T-helper 22 cell (primary cell): Measurements from ENCODE around the gene FAM184A.

Experiments
- DNase-seq: peaks from one replicate; pipeline ENCODE4 v3.0.0-alpha.2; 2020; ENCODE audit warnings: low read depth

FAM184A gene

GRCh38 chr6:119096721-119097565 lies 18.5 kb upstream of the FAM184A start:
- no peak for DNase-seq

DNA sequence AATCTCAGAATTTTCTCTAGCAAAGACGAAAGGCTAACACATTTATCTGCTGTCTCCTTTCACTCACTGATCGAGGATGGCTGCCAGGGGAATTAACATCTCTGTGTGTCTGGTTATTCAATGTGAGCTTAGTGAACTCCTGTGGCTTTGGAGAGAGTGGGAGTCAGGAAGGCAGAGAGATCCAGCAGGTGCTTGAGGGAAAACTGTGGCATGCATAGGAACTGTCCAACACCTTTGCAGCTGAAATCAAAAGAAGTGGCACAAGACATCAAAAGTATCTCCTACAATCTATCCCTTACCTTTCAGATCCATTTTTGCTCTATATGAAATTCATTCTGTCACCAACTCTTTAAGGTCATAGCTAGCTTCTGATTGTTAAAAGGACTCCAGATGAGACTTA lies 11.8 kb upstream of the FAM184A start:
- no peak for DNase-seq

GRCh38 chr6:119084784-119085183 lies 6.3 kb upstream of the FAM184A start:
- no peak for DNase-seq

DNA sequence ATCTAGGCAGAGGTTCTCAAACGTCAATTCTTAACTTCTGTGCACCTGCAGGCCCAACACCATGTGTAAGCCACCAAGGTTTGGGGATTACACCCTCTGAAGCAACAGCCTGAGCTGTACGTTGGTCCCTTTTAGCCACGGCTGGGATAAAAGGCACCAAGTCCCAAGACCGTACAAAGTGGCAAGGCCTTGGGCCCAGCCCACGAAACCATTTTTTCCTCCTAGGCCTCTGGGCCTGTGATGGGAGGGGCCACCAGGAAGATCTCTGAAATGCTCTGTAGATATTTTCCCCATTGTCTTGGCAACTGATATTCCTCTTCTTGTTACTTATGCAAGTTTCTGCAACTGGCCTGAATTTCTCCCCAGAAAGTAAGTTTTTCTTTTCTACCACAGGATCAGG lies 4.5 kb upstream of the FAM184A start:
- DNase-seq: no peak

DNA sequence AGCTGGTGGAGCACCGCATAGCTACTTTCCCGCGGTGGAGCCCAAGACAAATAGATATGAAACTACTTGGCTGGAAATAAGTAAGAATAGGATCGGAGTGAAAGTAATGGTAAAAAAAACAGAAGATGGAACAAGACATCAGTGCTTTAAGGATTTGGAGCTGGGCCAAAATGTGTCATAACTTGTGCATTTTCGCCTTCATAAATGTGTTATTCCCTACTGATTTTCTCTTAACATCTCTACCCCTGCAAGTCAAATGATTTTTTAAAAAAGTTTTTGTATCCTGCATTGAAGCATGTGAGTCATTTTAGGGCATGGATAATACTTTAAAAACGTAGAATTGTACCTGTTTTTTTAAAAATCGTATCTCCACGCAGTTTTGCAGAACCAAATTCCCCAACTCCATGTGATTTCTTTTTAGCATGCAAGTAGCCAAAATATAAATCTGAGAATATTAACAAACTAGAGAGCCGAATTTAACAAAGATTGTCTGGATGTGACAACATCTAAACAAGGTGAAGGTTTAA lies 882 bp upstream of the FAM184A start:
- DNase-seq: no peak

GRCh38 chr6:119077643-119078375 lies 655 bp downstream of the FAM184A start:
- peak; percentile 29 for DNase-seq

- DNase-seq: no peak
Measured at GRCh38 chr6:119077391-119077642, 1.1 kb downstream of the FAM184A start.

GRCh38 chr6:119076576-119077390 lies 1.7 kb downstream of the FAM184A start:
- no peak for DNase-seq

- no peak for DNase-seq
Measured at GRCh38 chr6:119076173-119076572, 2.3 kb downstream of the FAM184A start.

DNA sequence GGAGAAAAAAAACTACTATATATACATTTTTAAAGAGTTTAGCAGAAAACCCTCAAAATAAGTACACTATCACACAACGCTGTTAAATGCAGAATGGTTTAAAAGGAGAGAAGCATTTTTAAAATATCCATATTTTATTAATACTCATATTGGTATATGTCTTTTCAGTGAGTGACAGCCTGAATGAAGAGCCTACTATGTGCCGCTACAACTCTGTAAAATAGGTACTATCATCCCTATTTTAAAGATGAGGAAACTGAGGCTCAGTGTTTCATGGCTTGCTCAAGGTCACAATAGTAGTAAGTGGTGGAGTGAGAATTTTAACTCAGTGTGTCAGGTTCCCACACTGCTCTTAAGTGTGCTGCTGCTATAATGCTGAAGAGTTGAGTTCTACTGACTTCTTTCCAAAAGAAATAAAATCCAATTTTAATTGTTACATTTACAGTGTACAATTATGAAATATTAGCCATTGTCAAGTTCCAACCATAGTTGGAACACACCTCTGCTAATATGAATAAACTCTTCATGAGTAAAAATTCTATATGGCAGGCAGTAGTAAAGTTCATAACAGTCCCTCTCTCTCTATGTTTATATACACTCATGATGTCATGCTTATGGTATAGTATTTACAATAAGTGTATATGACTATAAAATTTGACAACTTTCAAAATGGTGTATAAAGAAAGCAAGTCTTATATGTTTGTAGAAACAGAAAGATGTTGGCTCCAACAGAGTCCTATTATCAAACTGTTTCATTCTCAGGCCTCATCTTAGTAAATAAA lies 3.1 kb downstream of the FAM184A start:
- DNase-seq: no peak

DNA sequence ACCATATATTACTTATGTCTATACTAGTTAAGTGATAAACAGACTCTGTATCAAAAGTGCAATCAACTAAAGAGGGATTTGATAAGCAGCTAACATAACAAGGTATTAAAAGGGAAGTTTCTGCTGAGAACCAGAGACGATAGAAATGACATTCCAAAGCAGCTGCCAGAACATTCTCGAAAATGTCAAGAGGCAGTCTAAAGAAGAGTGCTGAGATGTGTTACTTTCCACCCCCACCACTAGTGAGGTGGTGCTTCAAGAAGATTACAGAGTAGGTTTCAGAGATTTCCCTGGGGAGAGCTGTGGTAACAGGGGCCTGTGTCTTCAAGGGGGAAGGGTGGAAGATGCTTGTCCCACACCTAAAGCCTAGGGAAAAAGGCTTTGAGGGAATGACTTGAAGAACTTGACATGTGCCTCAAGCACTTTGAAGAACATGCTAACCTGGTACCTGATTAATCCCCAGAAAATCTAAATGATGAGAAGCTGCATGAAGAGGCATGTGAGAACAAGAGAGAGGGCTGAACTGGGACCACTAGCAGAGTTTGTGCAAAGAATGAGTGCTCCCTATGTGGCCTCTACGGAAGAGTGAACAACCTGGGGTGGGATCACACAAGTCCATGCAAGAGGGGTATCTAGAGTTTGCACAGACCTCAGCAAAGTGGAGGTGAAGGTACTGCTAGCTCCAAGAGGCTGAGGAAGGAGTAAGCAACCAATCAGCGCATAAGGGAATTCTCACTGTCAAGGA lies 5.0 kb downstream of the FAM184A start:
- no peak for DNase-seq

DNA sequence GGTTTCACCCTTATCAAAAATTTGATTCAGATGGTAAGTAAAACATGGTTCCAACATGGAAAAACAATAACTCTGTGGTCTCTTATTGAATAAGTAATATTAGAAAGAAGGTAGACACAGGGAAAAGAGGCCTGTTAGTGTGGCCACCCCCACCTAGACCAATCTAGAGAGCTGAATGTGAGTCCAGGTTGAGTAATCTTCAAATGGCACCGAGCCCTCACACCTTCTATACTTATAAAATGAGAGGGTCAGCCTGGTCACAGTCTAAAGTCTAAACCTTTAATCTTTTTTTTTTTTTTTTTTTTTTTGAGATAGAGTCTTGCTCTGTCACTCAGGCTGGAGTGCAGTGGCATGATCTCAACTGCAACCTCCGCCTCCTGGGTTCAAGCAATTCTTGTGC lies 6.9 kb downstream of the FAM184A start:
- DNase-seq: no peak

DNA sequence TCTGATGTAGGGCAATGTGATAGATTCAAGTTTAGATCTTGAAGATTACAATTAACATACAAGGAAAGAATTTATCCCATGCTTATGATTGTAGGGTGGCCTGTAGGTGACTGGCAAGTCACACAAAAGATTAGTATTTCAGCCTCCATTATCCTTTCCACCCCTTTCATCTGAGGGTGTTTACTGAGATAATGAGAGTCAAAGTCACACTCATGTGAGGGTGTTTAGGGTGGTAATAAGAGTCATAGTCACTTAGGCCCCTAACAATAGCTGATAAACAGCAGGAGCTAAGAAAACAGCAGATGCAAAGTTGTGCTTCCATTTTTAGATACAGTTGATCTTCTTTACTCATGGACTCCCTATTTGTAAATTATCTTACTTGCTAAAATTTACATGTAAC lies 11.4 kb downstream of the FAM184A start:
- DNase-seq: no peak

- no peak for DNase-seq
Measured at GRCh38 chr6:119066517-119066916, 11.9 kb downstream of the FAM184A start.

GRCh38 chr6:119065955-119066354 lies 12.5 kb downstream of the FAM184A start:
- no peak for DNase-seq

DNA sequence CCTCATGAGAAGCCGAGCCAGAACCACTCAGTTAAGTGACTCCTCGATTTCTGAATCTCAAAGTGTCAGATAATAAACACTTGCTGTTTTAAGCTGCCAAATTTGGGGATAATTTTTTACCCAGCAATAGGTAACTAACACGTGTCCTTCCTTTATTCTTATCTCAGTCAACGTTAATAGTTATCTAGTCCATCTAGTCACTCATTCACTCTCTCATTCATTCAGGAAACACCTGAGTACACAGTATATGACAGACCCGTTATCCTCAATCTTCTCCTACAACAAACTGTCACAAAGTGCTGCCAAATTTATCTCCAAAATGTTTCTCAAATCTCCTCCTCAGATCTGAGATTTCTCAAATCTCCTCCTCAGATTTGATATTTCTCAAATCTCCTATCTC lies 13.1 kb downstream of the FAM184A start:
- no peak for DNase-seq

DNA sequence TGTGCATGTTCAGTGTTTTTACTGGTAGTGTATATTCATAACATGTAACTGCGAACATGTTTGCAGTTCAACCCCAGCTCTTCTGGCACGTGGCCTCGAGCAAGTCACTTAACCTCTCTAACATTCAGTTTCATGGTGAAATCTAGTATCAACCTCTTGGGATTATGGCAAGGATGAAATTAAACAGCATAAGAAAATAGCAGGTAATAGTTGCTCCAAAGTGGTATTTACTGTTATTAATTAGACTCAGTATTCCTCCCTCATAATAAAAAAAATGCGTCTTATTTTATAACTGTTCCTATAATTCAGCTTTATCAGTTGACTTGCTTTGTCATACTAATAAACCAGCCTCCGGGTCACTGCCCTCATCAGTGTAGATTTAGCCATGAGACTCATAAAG lies 15.0 kb downstream of the FAM184A start:
- DNase-seq: no peak

DNA sequence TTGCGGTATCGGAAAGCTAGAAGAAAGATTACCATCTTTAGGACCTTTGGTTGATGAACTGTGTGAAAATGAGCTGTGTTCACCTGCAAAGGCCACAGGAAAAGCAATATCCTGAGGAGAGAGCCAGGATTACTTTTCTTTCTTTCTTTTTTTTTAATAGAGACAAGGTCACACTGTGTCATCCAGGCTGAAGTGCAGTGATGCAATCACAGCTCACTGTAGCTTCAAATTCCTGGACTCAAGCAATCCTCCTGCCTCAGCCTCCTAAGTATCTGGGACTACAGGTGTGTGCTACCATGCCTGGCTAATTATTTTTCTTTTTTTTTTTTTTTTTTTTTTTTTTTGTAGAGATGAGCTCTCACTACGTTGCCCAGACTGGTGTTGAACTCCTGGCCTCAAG lies 17.2 kb downstream of the FAM184A start:
- no peak for DNase-seq

DNA sequence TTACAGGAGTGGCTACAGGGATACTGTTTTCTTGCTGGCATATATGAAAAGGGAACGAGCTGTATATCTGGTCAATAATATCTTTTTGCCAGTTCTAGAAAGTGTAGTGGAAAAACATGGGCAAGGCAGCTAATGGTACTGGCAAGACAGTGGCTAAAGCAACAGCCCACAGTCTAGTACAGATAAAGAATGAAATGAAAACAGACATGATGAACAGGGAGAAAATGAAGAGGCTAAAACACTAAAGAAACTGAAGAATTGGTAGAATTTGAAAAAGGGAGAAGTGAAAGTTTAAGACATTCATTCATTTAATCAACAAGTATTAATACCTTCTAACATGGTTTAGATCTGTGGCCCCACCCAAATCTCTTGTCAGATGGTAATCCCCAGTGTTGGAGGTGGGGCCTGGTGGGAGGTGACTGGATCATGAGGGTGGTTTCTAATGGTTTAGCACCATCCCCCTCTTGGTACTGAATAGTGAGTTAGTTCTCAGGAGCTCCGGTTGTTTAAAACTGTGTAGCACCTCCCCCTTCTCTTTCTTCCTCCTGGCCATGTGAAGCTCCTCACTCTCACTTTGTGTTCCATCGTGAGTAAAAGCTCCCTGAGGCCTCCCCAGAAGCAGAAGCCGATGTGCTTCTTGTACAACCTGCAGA lies 18.1 kb downstream of the FAM184A start:
- DNase-seq: no peak

- DNase-seq: no peak
Measured at GRCh38 chr6:119055069-119055468, 23.4 kb downstream of the FAM184A start.

GRCh38 chr6:119052987-119053386 lies 25.5 kb downstream of the FAM184A start:
- DNase-seq: no peak
